Fibroblast of mammary gland (primary cell): ENCODE results near the gene UBR4.

Experiments used
- DNase-seq: peaks from one replicate; pipeline ENCODE4 v3.0.0-alpha.2; 2010; ENCODE audit warnings: low read depth
- H3K4me3 ChIP-seq: 2 replicates; pipeline ENCODE4 v1.5.1; 2011; ENCODE audit warnings: low read depth, mild to moderate bottlenecking, low read length, moderate library complexity; ENCODE audit not compliant: control insufficient read depth
- CTCF ChIP-seq: conservative IDR thresholded peaks from 2 replicates; pipeline ENCODE4 v1.5.1; 2011; ENCODE audit warnings: low read depth, low read length, inconsistent platforms; ENCODE audit not compliant: control insufficient read depth, insufficient read depth

Gene UBR4

GRCh38 chr1:19057784-19058475 is 152.1 kb downstream of the UBR4 start:
- no peak overlapping the region for H3K4me3 ChIP-seq
- TF ChIP-seq CTCF, result no peak
- DNase-seq, result no peak

DNA sequence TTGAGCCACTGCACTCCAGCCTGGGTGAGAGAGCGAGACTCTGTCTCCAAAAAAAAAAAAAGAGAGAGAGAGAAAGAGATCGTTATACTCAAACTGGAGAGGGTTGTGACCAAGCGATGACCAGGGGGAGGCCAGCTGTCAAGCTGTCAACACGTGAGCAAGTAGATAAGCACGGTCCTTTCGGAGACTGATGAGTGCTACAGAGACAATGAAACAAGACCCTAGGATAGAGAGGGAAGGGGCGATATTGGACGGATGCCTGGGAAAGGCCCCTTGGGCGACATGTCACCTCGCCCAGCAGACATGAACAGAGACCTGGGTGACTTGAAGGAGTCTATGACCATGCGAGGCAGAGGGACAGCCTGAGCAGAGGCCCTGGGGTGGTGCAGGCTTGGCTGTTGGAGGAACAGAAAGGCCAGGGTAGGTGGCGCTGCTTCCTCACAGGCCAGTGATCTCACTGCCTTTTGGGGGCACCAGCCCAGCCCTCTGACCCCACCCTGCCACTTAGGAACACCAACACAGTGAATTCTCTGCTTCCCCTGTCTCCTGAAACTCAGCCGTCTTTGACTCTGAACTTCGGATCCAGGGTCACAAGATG is 152.8 kb downstream of the UBR4 start:
- no peak for DNase-seq
- no peak for TF ChIP-seq CTCF

DNA sequence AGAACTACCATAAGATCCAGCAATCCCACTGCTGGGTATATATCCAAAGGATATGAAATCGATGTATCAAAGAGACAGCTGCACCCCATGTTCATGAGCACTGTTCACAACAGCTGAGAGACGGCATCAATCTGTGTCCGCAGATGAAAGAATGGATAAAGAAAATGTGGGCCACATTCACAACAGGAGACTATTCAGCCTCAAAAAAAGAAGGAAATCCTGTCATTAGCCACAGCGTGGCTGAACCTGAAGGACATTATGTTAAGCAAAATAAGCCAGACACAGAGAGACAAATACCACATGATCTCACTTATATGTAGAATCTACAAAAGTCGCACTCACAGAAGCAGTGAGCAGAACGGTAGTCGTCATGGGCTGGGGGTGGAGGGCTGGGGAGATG is 154.4 kb downstream of the UBR4 start:
- H3K4me3 ChIP-seq, result no peak overlapping the region
- no peak for TF ChIP-seq CTCF
- no peak for DNase-seq

More for the DNA sequence above, 152.8 kb downstream of the UBR4 start:
- no peak overlapping the region for H3K4me3 ChIP-seq

DNA sequence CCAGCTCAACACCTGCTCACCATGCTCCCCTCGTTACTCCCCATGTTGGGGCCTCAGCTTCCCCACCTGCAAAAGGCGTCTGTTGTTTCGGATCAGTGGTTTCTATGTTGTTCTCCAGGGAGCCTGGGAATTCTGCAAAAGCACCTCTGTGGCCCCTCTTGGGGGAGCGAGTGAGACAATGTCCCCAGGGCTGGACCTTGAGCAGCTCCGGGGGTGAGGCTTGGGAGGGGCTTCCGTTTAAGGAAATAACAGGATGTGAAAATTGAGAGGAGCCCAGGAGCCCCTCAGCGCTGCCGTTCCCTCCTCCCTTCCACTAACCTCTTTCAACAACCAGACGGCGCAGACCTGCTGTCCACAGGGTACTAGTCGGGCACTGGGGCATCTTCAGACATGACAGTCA is 155.1 kb downstream of the UBR4 start:
- DNase-seq, result no peak
- no peak overlapping the region for H3K4me3 ChIP-seq
- TF ChIP-seq CTCF, result no peak

DNA sequence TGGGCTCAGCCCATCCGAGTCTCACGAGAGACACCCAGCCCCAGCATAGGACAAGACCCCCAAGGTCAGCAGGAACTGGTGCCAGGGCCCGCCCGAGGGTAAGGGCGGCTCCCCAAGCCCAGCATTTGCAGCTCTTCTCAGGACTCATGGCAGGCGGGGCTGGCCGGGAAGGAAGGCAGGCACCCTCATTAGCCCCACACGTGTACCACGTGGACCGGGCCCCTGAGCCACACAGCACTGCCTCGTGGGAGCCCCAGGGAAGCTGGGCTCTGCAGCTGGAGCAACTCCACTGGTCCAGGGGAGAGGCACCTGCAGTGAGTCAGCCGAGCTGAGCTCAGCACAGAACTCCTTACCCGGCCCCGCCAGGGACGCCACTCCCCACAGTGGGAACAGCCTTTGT is 155.8 kb downstream of the UBR4 start:
- TF ChIP-seq CTCF, result no peak
- no peak for DNase-seq
- no peak overlapping the region for H3K4me3 ChIP-seq

DNA sequence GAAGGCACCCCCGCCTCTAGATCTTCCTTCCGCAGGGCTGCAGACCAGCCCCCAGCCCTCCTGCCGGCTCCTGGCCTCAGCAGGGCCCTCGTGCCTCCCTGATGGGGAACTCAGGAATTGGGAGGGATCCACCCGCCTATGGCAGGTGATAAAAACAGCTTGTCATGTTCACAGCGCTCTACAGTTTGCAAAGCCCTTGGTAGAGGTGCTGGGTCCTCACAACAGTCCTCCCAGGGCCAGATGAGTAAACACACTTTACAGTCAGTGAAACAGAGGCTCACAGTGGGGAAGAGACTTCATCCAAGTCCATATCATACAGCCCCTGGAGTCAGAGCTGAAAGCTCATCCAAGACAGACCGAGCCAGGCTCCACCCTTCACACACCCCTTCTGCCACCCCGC is 156.6 kb downstream of the UBR4 start:
- H3K4me3 ChIP-seq, result no peak overlapping the region
- no peak for TF ChIP-seq CTCF
- no peak for DNase-seq
